VCaP (cell line): ENCODE measurements around the gene SIK3.

Source experiments
- H3K27ac ChIP-seq: fragments of 450-650 bp; 2 replicates; pipeline ENCODE4 v1.5.1; 2017
- TF ChIP-seq, protein P1 (sequence below): fragments of 450-650 bp; conservative IDR thresholded peaks from 2 replicates; pipeline ENCODE4 v1.5.1; 2017; ENCODE audit warnings: mild to moderate bottlenecking, moderate library complexity

SIK3 gene

DNA sequence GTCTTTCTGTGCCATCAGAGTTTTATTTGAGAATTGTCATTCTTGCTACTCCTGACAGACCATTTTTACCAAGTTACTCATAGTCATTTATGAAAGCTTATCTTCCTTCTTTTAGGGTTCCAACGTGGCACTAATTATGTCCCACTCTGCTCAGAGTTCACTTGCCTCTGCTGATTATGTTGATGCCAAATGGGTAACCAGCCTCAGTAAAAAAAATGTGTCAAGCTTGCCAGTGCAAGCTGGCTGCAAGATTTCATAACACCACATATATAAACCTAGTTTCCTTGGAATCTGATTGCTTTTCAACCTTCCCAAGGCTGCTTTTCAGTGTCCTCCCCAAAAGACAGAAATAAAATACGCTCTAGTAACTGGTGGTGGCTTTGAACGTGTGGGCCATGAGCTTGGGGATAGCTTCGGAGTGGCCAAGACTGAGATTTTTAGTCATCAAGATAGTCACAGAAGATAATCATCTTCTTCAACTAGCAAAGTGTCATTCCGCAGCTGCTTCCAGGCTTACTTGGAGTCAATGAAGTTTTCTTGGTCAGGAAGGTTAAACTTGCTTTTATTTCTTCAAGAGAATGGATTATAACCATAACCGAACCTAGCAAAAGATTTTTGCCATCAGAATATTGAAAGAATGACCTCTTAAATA is 231.3 kb downstream of the SIK3 start:
- TF ChIP-seq, protein P1, sequence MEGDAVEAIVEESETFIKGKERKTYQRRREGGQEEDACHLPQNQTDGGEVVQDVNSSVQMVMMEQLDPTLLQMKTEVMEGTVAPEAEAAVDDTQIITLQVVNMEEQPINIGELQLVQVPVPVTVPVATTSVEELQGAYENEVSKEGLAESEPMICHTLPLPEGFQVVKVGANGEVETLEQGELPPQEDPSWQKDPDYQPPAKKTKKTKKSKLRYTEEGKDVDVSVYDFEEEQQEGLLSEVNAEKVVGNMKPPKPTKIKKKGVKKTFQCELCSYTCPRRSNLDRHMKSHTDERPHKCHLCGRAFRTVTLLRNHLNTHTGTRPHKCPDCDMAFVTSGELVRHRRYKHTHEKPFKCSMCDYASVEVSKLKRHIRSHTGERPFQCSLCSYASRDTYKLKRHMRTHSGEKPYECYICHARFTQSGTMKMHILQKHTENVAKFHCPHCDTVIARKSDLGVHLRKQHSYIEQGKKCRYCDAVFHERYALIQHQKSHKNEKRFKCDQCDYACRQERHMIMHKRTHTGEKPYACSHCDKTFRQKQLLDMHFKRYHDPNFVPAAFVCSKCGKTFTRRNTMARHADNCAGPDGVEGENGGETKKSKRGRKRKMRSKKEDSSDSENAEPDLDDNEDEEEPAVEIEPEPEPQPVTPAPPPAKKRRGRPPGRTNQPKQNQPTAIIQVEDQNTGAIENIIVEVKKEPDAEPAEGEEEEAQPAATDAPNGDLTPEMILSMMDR: no peak
- H3K27ac ChIP-seq: no peak overlapping the region

DNA sequence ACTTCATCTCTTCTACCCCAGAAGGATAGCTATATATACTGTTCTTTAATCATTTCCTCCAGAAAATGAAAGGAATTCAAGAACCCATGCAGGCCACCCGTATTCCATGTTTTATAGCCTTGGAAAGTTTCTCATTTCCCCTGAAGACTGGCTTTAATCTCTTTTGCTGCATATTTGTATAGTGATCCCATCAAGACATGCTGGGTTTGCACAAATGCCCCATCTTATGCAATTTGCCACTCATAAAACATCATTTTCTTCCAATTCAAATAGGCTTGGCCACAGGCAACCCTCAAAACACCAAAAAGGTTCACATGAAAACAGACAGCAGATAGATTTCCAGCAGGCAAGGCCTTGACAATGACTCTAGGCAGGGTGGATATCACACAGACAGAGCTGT is 232.5 kb downstream of the SIK3 start:
- no peak overlapping the region for H3K27ac ChIP-seq
- TF ChIP-seq, protein P1: no peak

DNA sequence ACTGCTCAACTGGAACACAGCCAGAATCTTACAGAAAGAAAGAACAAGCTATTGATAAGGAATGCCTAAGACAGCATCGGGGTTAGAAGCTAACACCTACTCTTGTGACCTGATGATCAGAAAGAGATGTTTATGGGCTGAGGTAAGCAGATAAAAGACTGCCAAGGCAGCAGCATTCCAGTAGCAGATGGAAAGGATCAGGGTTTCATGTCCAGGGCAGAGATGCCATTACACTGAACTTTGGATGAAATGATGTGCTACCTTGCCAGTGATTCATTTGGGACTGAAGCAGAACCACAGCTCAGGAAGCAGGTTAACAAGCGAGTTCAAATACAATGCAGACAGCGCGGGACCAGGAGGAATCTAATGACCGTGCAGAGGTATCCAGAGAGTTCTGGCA is 233.7 kb downstream of the SIK3 start:
- H3K27ac ChIP-seq: no peak overlapping the region

DNA sequence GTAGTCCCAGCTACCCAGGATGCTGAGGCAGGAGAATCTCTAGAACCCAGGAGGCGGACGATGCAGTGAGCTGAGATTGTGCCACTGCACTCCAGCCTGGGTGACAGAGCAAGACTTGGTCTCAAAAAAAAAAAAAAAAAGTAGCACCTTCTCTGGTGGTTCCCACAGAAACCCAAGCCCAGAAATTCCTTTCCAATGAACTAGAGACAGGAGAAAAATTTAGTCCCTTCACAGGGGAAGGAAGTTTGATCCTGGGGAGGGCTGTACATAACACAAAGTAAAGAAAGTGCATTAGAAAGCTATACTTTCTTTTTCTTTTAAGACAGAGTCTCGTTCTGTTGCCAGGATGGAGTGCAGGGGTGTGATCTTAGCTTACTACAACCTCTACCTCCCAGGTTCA is 235.3 kb downstream of the SIK3 start:
- H3K27ac ChIP-seq: no peak overlapping the region
- TF ChIP-seq, protein P1: no peak

More for the DNA sequence above, 233.7 kb downstream of the SIK3 start:
- TF ChIP-seq, protein P1: no peak

DNA sequence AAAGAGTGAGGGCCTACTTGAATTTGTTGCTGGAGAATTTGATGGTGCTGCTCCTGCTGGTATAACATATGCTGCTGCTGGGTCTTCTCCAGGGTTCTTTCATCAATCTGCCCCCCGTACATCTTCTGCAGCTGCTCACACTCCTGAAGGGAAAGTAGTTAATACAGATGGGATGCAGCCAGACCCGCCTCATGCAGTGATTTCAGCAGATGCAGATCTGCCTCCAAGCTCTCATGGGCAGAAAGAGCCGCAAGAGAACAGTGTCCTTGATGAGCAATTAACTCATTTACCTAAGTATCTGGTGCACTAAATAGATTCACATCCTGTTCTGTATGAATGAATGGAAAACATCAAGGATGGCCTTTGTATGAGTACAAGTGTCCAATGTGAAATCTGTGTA is 236.0 kb downstream of the SIK3 start:
- TF ChIP-seq, protein P1: no peak

DNA sequence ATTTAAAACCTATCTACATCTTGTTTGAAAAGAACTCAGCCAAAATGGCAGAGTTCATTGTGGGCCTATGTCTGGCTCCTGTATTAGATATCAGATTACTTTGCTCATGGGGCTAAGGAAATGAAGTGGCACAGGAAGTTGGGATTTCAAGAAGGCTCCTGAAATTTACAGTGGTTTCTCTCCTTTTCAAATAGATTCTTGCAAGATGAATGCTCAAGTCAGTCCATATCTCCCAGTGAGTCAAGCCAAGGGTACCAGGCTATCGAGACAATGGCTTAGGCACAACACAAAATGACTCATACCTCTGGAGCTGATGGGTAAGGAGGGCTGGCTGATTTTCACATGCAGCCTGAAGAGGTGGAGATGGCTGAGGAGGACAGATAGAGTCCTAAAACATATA is 236.7 kb downstream of the SIK3 start:
- no peak overlapping the region for H3K27ac ChIP-seq
- TF ChIP-seq, protein P1: no peak

More for the DNA sequence above, 236.0 kb downstream of the SIK3 start:
- no peak overlapping the region for H3K27ac ChIP-seq

DNA sequence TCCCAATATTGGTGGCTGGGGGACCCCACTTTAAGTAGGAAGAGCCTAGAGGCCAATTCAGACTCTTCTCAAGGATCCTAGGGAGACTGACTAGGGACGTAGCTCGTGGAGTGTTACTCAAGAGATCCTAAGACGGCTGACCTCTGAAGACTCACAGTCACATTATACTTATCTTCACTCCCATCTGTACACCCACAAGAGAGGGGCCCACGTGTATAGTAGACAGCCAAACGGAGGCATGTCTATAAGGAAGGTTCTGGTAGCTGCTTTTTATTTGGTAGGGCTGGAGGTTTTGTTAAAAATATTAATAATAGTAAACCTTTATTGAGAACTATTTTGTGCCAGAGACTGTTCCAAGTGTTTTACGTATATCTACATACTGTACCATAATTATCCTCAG is 237.9 kb downstream of the SIK3 start:
- TF ChIP-seq, protein P1: no peak
- H3K27ac ChIP-seq: no peak overlapping the region
